ENCODE results near the gene CACNA1B. TPM values are rescaled to one million over a fixed set of nuclear protein-coding genes. Genes with fewer than 3 reads are reported as not detected.

The CACNA1B gene
- total RNA-seq, 1 experiment from 2014 or later: 7.8 TPM

GRCh38 chr9:137971477-137972138 lies 94.0 kb downstream of the CACNA1B start:
- H3K4me3 Mint-ChIP-seq: no peak overlapping the region
- TF ChIP-seq CTCF (conservative IDR thresholded peaks at IDR 0.05): no peak
- no peak overlapping the region for H3K23ac ChIP-seq (ENCODE audit: insufficient read length, low read depth, low read length)
- no peak overlapping the region for H2AFZ ChIP-seq (ENCODE audit: low read length)
- H2BK12ac ChIP-seq (ENCODE audit: insufficient read length, low read depth, low read length): no peak overlapping the region
- no peaks in the 10 kb centered on the region for H3K79me1 ChIP-seq (ENCODE audit: insufficient read depth, low read depth, low read length, poor library complexity, severe bottlenecking)
- H3K9ac ChIP-seq (ENCODE audit: extremely low read depth, insufficient read length, low read length): no peak overlapping the region
- H3K18ac ChIP-seq (ENCODE audit: insufficient read length, low read depth, low read length): no peak overlapping the region
- no peak overlapping the region for H3T11ph ChIP-seq (ENCODE audit: low read length)
- no peak overlapping the region for H3K27ac Mint-ChIP-seq
- no peak overlapping the region for H2BK15ac ChIP-seq (ENCODE audit: low read depth, low read length)
- H3K36me3 Mint-ChIP-seq (ENCODE audit: insufficient read depth in 1 of 3, low read depth in 3 of 3): peaks cover 0 to 9% (median 5%) of the 10 kb centered on the region in 3 experiments; a peak in 4 of 7 replicates
- H2BK120ac ChIP-seq (ENCODE audit: low read depth, low read length, poor library complexity, severe bottlenecking): no peak overlapping the region
- no peaks in the 10 kb centered on the region for H4K20me1 ChIP-seq (ENCODE audit: control insufficient read depth, insufficient read depth, insufficient read length)
- no peak overlapping the region for H3K4ac ChIP-seq (ENCODE audit: low read depth, low read length)
- H2BK5ac ChIP-seq (ENCODE audit: insufficient read length, low read length): no peak overlapping the region
- no peak for DNase-seq
- H4K91ac ChIP-seq (ENCODE audit: insufficient read length, low read depth, low read length): no peak overlapping the region
- H3K27me3 ChIP-seq (ENCODE audit: insufficient read depth, low read length): no peaks in the 10 kb centered on the region
- no peak overlapping the region for H2AK5ac ChIP-seq (ENCODE audit: insufficient read length, low read length)
- no peak overlapping the region for H3K56ac ChIP-seq (ENCODE audit: insufficient read length, low read depth, low read length)
- no CpG with 5 or more reads among the region's 16 CpGs for WGBS (ENCODE audit: extremely low coverage, insufficient read length, low lambda C conversion rate)
- H3K9me3 Mint-ChIP-seq: no peaks in the 10 kb centered on the region; a peak in 1 of 5 replicates
- no peaks in the 10 kb centered on the region for H3K9me3 ChIP-seq (ENCODE audit: control insufficient read depth, low read depth, low read length)
- no peak overlapping the region for H3K27ac ChIP-seq (ENCODE audit: insufficient read length, low read depth, low read length)
- H2BK20ac ChIP-seq (ENCODE audit: low read depth, low read length, poor library complexity, severe bottlenecking): no peak overlapping the region
- H3K23me2 ChIP-seq (ENCODE audit: insufficient read length, low read depth, low read length, poor library complexity, severe bottlenecking): no peaks in the 10 kb centered on the region
- no peak overlapping the region for H3K14ac ChIP-seq (ENCODE audit: insufficient read depth, low read length)
- H3K4me2 ChIP-seq (ENCODE audit: insufficient read depth, insufficient read length, low read length): no peak overlapping the region
- no peaks in the 10 kb centered on the region for H3K4me1 Mint-ChIP-seq
- no peaks in the 10 kb centered on the region for H3K4me1 ChIP-seq (ENCODE audit: insufficient read depth, low read length)
- no peaks in the 10 kb centered on the region; the same call in 1 of the 2 replicates for H3K27me3 Mint-ChIP-seq (ENCODE audit: low read depth)
- no peaks in the 10 kb centered on the region for H3K79me2 ChIP-seq (ENCODE audit: insufficient read depth, low read length)
- H4K8ac ChIP-seq (replicated peaks; ENCODE audit: insufficient read length, low read depth, low read length): no peak overlapping the region
- no peak overlapping the region for H4K5ac ChIP-seq (ENCODE audit: insufficient read length, low read depth, low read length)
